ENCODE measurements around the gene TOGARAM2. TPM values are rescaled to one million over a fixed set of nuclear protein-coding genes. Genes with fewer than 3 reads are reported as not detected.

TOGARAM2 gene
- total and polyA plus RNA-seq, 2 experiments from 2014 or later = 1.8 TPM

- no peak for TF ChIP-seq ZNF462 (CRISPR knock-in tag; IDR thresholded peaks at IDR 0.05)
- TF ChIP-seq REST (IDR thresholded peaks at IDR 0.05; ENCODE audit: unreplicated experiment) = no peak
- no peak for TF ChIP-seq CREB1 (CRISPR knock-in tag; IDR thresholded peaks at IDR 0.05; ENCODE audit: low read depth)
- no peak for TF ChIP-seq ZNF114 (CRISPR knock-in tag; IDR thresholded peaks at IDR 0.05)
- no peak for TF ChIP-seq POLR2AphosphoS5 (IDR thresholded peaks at IDR 0.05; ENCODE audit: low read depth)
- no peak for TF ChIP-seq NANOG (IDR thresholded peaks at IDR 0.05; ENCODE audit: borderline replicate concordance)
- no peak for TF ChIP-seq CTCF (conservative IDR thresholded peaks at IDR 0.05; ENCODE audit: low read depth in 2 of 2)
- no peak for TF ChIP-seq ZNF331 (CRISPR knock-in tag; IDR thresholded peaks at IDR 0.05; ENCODE audit: low read depth)
- TF ChIP-seq EZH2phosphoT487 (IDR thresholded peaks at IDR 0.05; ENCODE audit: unreplicated experiment) = no peak
- TF ChIP-seq STAT1 (IDR thresholded peaks at IDR 0.05; ENCODE audit: unreplicated experiment) = no peak
Measured at GRCh38 chr2:29041161-29041660, 60.1 kb downstream of the TOGARAM2 start (continued).

Data from GM23338 (cell line).